ENCODE data around the gene MOCOS.

MOCOS gene

GRCh38 chr18:36255072-36255698, 67.9 kb downstream of the MOCOS start:
- Histone ChIP-seq H3K9ac (ENCODE audit: low read length in 5 of 5) (no peak overlapping the region), H3K27me3 (ENCODE audit: control insufficient read depth in 5 of 5, insufficient read depth in 4 of 5, low read length in 5 of 5) (no peaks in the 10 kb centered on the region), H3K4me1 (ENCODE audit: control insufficient read depth in 5 of 5, insufficient read depth in 5 of 5, low read length in 5 of 5) (no peaks in the 10 kb centered on the region), H3K9me3 (ENCODE audit: control insufficient read depth in 5 of 5, low read length in 5 of 5) (no peaks in the 10 kb centered on the region), H3K27ac (ENCODE audit: low read depth, low read length) (no peak overlapping the region), H3K36me3 (ENCODE audit: control insufficient read depth in 5 of 5, insufficient read depth in 5 of 5, low read length in 5 of 5) (peaks cover 0 to 2% (median 0%) of the 10 kb centered on the region in 5 donors), H3K4me3 (ENCODE audit: low read depth in 1 of 5, low read length in 5 of 5) (no peak overlapping the region)

- Histone ChIP-seq H3K36me3 (ENCODE audit: control insufficient read depth in 5 of 5, insufficient read depth in 5 of 5, low read length in 5 of 5) (peaks cover 0 to 2% (median 0%) of the 10 kb centered on the region in 5 donors), H3K4me1 (ENCODE audit: control insufficient read depth in 5 of 5, insufficient read depth in 5 of 5, low read length in 5 of 5) (no peaks in the 10 kb centered on the region), H3K9ac (ENCODE audit: low read length in 5 of 5) (no peak overlapping the region), H3K9me3 (ENCODE audit: control insufficient read depth in 5 of 5, low read length in 5 of 5) (no peaks in the 10 kb centered on the region), H3K27me3 (ENCODE audit: control insufficient read depth in 5 of 5, insufficient read depth in 4 of 5, low read length in 5 of 5) (no peaks in the 10 kb centered on the region), H3K27ac (ENCODE audit: low read depth, low read length) (no peak overlapping the region), H3K4me3 (ENCODE audit: low read depth in 1 of 5, low read length in 5 of 5) (no peak overlapping the region)
Observed at GRCh38 chr18:36256094-36256493, 68.8 kb downstream of the MOCOS start.

GRCh38 chr18:36262971-36263370, 75.7 kb downstream of the MOCOS start:
- no peak overlapping the region for H3K9ac ChIP-seq (ENCODE audit: low read length in 5 of 5)
- H3K9me3 ChIP-seq (ENCODE audit: control insufficient read depth in 5 of 5, low read length in 5 of 5), result no peaks in the 10 kb centered on the region
- H3K4me3 ChIP-seq (ENCODE audit: low read depth in 1 of 5, low read length in 5 of 5), result no peak overlapping the region
- H3K36me3 ChIP-seq (ENCODE audit: control insufficient read depth in 5 of 5, insufficient read depth in 5 of 5, low read length in 5 of 5), result no peaks in the 10 kb centered on the region
- no peaks in the 10 kb centered on the region for H3K27me3 ChIP-seq (ENCODE audit: control insufficient read depth in 5 of 5, insufficient read depth in 4 of 5, low read length in 5 of 5)
- no peak overlapping the region for H3K27ac ChIP-seq (ENCODE audit: low read depth, low read length)
- H3K4me1 ChIP-seq (ENCODE audit: control insufficient read depth in 5 of 5, insufficient read depth in 5 of 5, low read length in 5 of 5), result peaks cover 0 to 6% (median 0%) of the 10 kb centered on the region in 5 donors

- Histone ChIP-seq H3K27me3 (ENCODE audit: control insufficient read depth in 5 of 5, insufficient read depth in 4 of 5, low read length in 5 of 5) (no peaks in the 10 kb centered on the region), H3K4me3 (ENCODE audit: low read depth in 1 of 5, low read length in 5 of 5) (no peak overlapping the region), H3K27ac (ENCODE audit: low read depth, low read length) (no peak overlapping the region), H3K36me3 (ENCODE audit: control insufficient read depth in 5 of 5, insufficient read depth in 5 of 5, low read length in 5 of 5) (no peaks in the 10 kb centered on the region), H3K9me3 (ENCODE audit: control insufficient read depth in 5 of 5, low read length in 5 of 5) (no peaks in the 10 kb centered on the region), H3K9ac (ENCODE audit: low read length in 5 of 5) (no peak overlapping the region), H3K4me1 (ENCODE audit: control insufficient read depth in 5 of 5, insufficient read depth in 5 of 5, low read length in 5 of 5) (peaks cover 0 to 7% (median 0%) of the 10 kb centered on the region in 5 donors)
Observed at GRCh38 chr18:36264283-36264682, 77.0 kb downstream of the MOCOS start.

GRCh38 chr18:36265015-36265414, 77.7 kb downstream of the MOCOS start:
- H3K4me1 ChIP-seq (ENCODE audit: control insufficient read depth in 5 of 5, insufficient read depth in 5 of 5, low read length in 5 of 5), result peaks cover 0 to 7% (median 0%) of the 10 kb centered on the region in 5 donors

GRCh38 chr18:36269157-36269556, 81.9 kb downstream of the MOCOS start:
- H3K9ac ChIP-seq (ENCODE audit: low read length in 5 of 5), result no peak overlapping the region
- no peak overlapping the region for H3K4me3 ChIP-seq (ENCODE audit: low read depth in 1 of 5, low read length in 5 of 5)
- H3K4me1 ChIP-seq (ENCODE audit: control insufficient read depth in 5 of 5, insufficient read depth in 5 of 5, low read length in 5 of 5), result peaks cover 0 to 7% (median 0%) of the 10 kb centered on the region in 5 donors
- no peaks in the 10 kb centered on the region for H3K27me3 ChIP-seq (ENCODE audit: control insufficient read depth in 5 of 5, insufficient read depth in 4 of 5, low read length in 5 of 5)
- no peaks in the 10 kb centered on the region for H3K9me3 ChIP-seq (ENCODE audit: control insufficient read depth in 5 of 5, low read length in 5 of 5)
- H3K27ac ChIP-seq (ENCODE audit: low read depth, low read length), result no peak overlapping the region
- H3K36me3 ChIP-seq (ENCODE audit: control insufficient read depth in 5 of 5, insufficient read depth in 5 of 5, low read length in 5 of 5), result no peaks in the 10 kb centered on the region

More at GRCh38 chr18:36265015-36265414, 77.7 kb downstream of the MOCOS start:
- Histone ChIP-seq H3K27me3 (ENCODE audit: control insufficient read depth in 5 of 5, insufficient read depth in 4 of 5, low read length in 5 of 5) (no peaks in the 10 kb centered on the region), H3K36me3 (ENCODE audit: control insufficient read depth in 5 of 5, insufficient read depth in 5 of 5, low read length in 5 of 5) (no peaks in the 10 kb centered on the region), H3K27ac (ENCODE audit: low read depth, low read length) (no peak overlapping the region), H3K9me3 (ENCODE audit: control insufficient read depth in 5 of 5, low read length in 5 of 5) (no peaks in the 10 kb centered on the region), H3K4me3 (ENCODE audit: low read depth in 1 of 5, low read length in 5 of 5) (no peak overlapping the region), H3K9ac (ENCODE audit: low read length in 5 of 5) (no peak overlapping the region)

- Histone ChIP-seq H3K4me1 (ENCODE audit: control insufficient read depth in 5 of 5, insufficient read depth in 5 of 5, low read length in 5 of 5) (peaks cover 0 to 7% (median 0%) of the 10 kb centered on the region in 5 donors), H3K9me3 (ENCODE audit: control insufficient read depth in 5 of 5, low read length in 5 of 5) (no peaks in the 10 kb centered on the region), H3K9ac (ENCODE audit: low read length in 5 of 5) (no peak overlapping the region), H3K36me3 (ENCODE audit: control insufficient read depth in 5 of 5, insufficient read depth in 5 of 5, low read length in 5 of 5) (no peaks in the 10 kb centered on the region), H3K27ac (ENCODE audit: low read depth, low read length) (no peak overlapping the region), H3K4me3 (ENCODE audit: low read depth in 1 of 5, low read length in 5 of 5) (no peak overlapping the region), H3K27me3 (ENCODE audit: control insufficient read depth in 5 of 5, insufficient read depth in 4 of 5, low read length in 5 of 5) (peaks cover 0 to 3% (median 0%) of the 10 kb centered on the region in 5 donors)
Observed at GRCh38 chr18:36271153-36271552, 83.9 kb downstream of the MOCOS start.

GRCh38 chr18:36273347-36273746, 86.0 kb downstream of the MOCOS start:
- Histone ChIP-seq H3K4me1 (ENCODE audit: control insufficient read depth in 5 of 5, insufficient read depth in 5 of 5, low read length in 5 of 5) (no peaks in the 10 kb centered on the region), H3K27ac (ENCODE audit: low read depth, low read length) (no peak overlapping the region), H3K27me3 (ENCODE audit: control insufficient read depth in 5 of 5, insufficient read depth in 4 of 5, low read length in 5 of 5) (peaks cover 0 to 3% (median 0%) of the 10 kb centered on the region in 5 donors), H3K9me3 (ENCODE audit: control insufficient read depth in 5 of 5, low read length in 5 of 5) (no peaks in the 10 kb centered on the region), H3K4me3 (ENCODE audit: low read depth in 1 of 5, low read length in 5 of 5) (no peak overlapping the region), H3K9ac (ENCODE audit: low read length in 5 of 5) (no peak overlapping the region), H3K36me3 (ENCODE audit: control insufficient read depth in 5 of 5, insufficient read depth in 5 of 5, low read length in 5 of 5) (no peaks in the 10 kb centered on the region)

GRCh38 chr18:36274083-36274715, 86.9 kb downstream of the MOCOS start:
- H3K27ac ChIP-seq (ENCODE audit: low read depth, low read length), result no peak overlapping the region
- no peaks in the 10 kb centered on the region for H3K4me1 ChIP-seq (ENCODE audit: control insufficient read depth in 5 of 5, insufficient read depth in 5 of 5, low read length in 5 of 5)
- no peaks in the 10 kb centered on the region for H3K36me3 ChIP-seq (ENCODE audit: control insufficient read depth in 5 of 5, insufficient read depth in 5 of 5, low read length in 5 of 5)
- no peaks in the 10 kb centered on the region for H3K9me3 ChIP-seq (ENCODE audit: control insufficient read depth in 5 of 5, low read length in 5 of 5)
- H3K9ac ChIP-seq (ENCODE audit: low read length in 5 of 5), result no peak overlapping the region
- no peak overlapping the region for H3K4me3 ChIP-seq (ENCODE audit: low read depth in 1 of 5, low read length in 5 of 5)
- H3K27me3 ChIP-seq (ENCODE audit: control insufficient read depth in 5 of 5, insufficient read depth in 4 of 5, low read length in 5 of 5), result peaks cover 0 to 7% (median 0%) of the 10 kb centered on the region in 5 donors

GRCh38 chr18:36275561-36275960, 88.3 kb downstream of the MOCOS start:
- H3K4me1 ChIP-seq (ENCODE audit: control insufficient read depth in 5 of 5, insufficient read depth in 5 of 5, low read length in 5 of 5), result no peaks in the 10 kb centered on the region
- H3K9me3 ChIP-seq (ENCODE audit: control insufficient read depth in 5 of 5, low read length in 5 of 5), result no peaks in the 10 kb centered on the region
- no peak overlapping the region for H3K9ac ChIP-seq (ENCODE audit: low read length in 5 of 5)
- H3K36me3 ChIP-seq (ENCODE audit: control insufficient read depth in 5 of 5, insufficient read depth in 5 of 5, low read length in 5 of 5), result no peaks in the 10 kb centered on the region
- H3K27me3 ChIP-seq (ENCODE audit: control insufficient read depth in 5 of 5, insufficient read depth in 4 of 5, low read length in 5 of 5), result peaks cover 0 to 7% (median 0%) of the 10 kb centered on the region in 5 donors
- H3K4me3 ChIP-seq (ENCODE audit: low read depth in 1 of 5, low read length in 5 of 5), result no peak overlapping the region
- no peak overlapping the region for H3K27ac ChIP-seq (ENCODE audit: low read depth, low read length)

Data from subcutaneous abdominal adipose tissue (tissue), 5 donors.